Chondrocyte (in vitro differentiated cells): ENCODE results near the gene MCRS1. TPM values are rescaled to one million over a fixed set of nuclear protein-coding genes. Genes with fewer than 3 reads are reported as not detected.
"Not testable (repeated sequence)": the region's sequence is repeated elsewhere in the genome, so short reads cannot be mapped to it uniquely, and the experiment has no call there.

Experiments
- DNase-seq: peaks from one replicate; pipeline ENCODE4 v3.0.0; 2021; ENCODE audit warnings: mixed read lengths, low spot score
- H3K27ac Mint-ChIP-seq: one replicate; pipeline ENCODE4 v1.8.0; 2021; ENCODE audit warnings: mild to moderate bottlenecking, moderate library complexity, mixed read lengths; ENCODE audit not compliant: unreplicated experiment
- H3K27me3 Mint-ChIP-seq: 2 replicates; pipeline ENCODE4 v1.8.0; 2021; ENCODE audit warnings: low read depth, mixed read lengths
- H3K36me3 Mint-ChIP-seq: 2 replicates; pipeline ENCODE4 v1.8.0; 2021; ENCODE audit warnings: low read depth, mixed read lengths
- H3K4me1 Mint-ChIP-seq: 2 replicates; pipeline ENCODE4 v1.8.0; 2021; ENCODE audit warnings: low read depth, mild to moderate bottlenecking, mixed read lengths
- H3K4me3 Mint-ChIP-seq: one replicate; pipeline ENCODE4 v1.8.0; 2021; ENCODE audit warnings: mild to moderate bottlenecking, moderate library complexity, mixed read lengths; ENCODE audit not compliant: unreplicated experiment
- H3K9me3 Mint-ChIP-seq: 2 replicates; pipeline ENCODE4 v1.8.0; 2021; ENCODE audit warnings: low read depth, mixed read lengths
- CTCF ChIP-seq: fragments of 200-600 bp; sonication (generic); IDR thresholded peaks from 2 replicates; pipeline ENCODE4 v1.5.0; 2021; ENCODE audit warnings: antibody characterized with exemption, mild to moderate bottlenecking, moderate library complexity
- total RNA-seq: library from RNA; stranded (reverse); gene quantifications from 3 replicates; pipeline ENCODE4 v1.2.1, GENCODE V29; 2021

The MCRS1 gene
- total RNA-seq, 1 donor from 2014 or later = 47.2 TPM

GRCh38 chr12:49518914-49519573 is 48.9 kb downstream of the MCRS1 start:
- DNase-seq = no peak

GRCh38 chr12:49515266-49515665 is 52.7 kb downstream of the MCRS1 start:
- Mint-ChIP-seq H3K36me3 (peaks cover 5% of the 10 kb centered on the region), H3K9me3 (no peaks in the 10 kb centered on the region), H3K4me1 (peaks cover 14% of the 10 kb centered on the region), H3K27me3 (no peaks in the 10 kb centered on the region), H3K4me3 (no peak overlapping the region), H3K27ac (peak overlapping the region; percentile 74)
- no peak for DNase-seq
- TF ChIP-seq CTCF = no peak

More at GRCh38 chr12:49518914-49519573, 48.9 kb downstream of the MCRS1 start:
- Mint-ChIP-seq H3K36me3 (peaks cover 9% of the 10 kb centered on the region), H3K4me1 (peaks cover 10% of the 10 kb centered on the region), H3K4me3 (no peak overlapping the region), H3K27ac (no peak overlapping the region), H3K9me3 (no peaks in the 10 kb centered on the region), H3K27me3 (no peaks in the 10 kb centered on the region)
- TF ChIP-seq CTCF = no peak

GRCh38 chr12:49512546-49512945 is 55.4 kb downstream of the MCRS1 start:
- Mint-ChIP-seq H3K4me3 (no peak overlapping the region), H3K36me3 (no peaks in the 10 kb centered on the region), H3K27me3 (no peaks in the 10 kb centered on the region), H3K27ac (no peak overlapping the region), H3K9me3 (no peaks in the 10 kb centered on the region), H3K4me1 (peaks cover 19% of the 10 kb centered on the region)
- no peak for DNase-seq
- TF ChIP-seq CTCF = no peak

GRCh38 chr12:49511410-49511809 is 56.5 kb downstream of the MCRS1 start:
- TF ChIP-seq CTCF = no peak
- Mint-ChIP-seq H3K36me3 (no peaks in the 10 kb centered on the region), H3K27me3 (no peaks in the 10 kb centered on the region), H3K27ac (no peak overlapping the region), H3K4me3 (no peak overlapping the region), H3K9me3 (no peaks in the 10 kb centered on the region), H3K4me1 (peaks cover 27% of the 10 kb centered on the region)
- no peak for DNase-seq

GRCh38 chr12:49509681-49510080 is 58.3 kb downstream of the MCRS1 start:
- not testable (repeated sequence) for H3K36me3 Mint-ChIP-seq, H3K27ac Mint-ChIP-seq, H3K4me3 Mint-ChIP-seq, H3K27me3 Mint-ChIP-seq, H3K9me3 Mint-ChIP-seq, DNase-seq
- H3K4me1 Mint-ChIP-seq = peaks cover 26% of the 10 kb centered on the region

Other genes with a start within 250 kb of the MCRS1 start
- 4.0 to 6.5 TPM (median 6.2 TPM) in 3 replicates for gene TROAP, start 244.9 kb downstream of the MCRS1 start, total RNA-seq
- gene C1QL4, start 231.0 kb downstream of the MCRS1 start, total RNA-seq = 0.33 to 0.60 TPM (median 0.46 TPM) in 3 replicates
- 0.36 to 1.1 TPM (median 0.50 TPM) in 3 replicates for gene DNAJC22, start 221.3 kb downstream of the MCRS1 start, total RNA-seq
- gene SPATS2, start 200.7 kb downstream of the MCRS1 start, total RNA-seq = 24.1 to 26.2 TPM (median 24.2 TPM) in 3 replicates
- 0.10 to 0.27 TPM in 2 of 3 replicates, not detected in the other for gene KCNH3, start 29.1 kb downstream of the MCRS1 start, total RNA-seq
- gene FAM186B, start 37.5 kb upstream of the MCRS1 start, total RNA-seq = 0.27 to 0.51 TPM (median 0.46 TPM) in 3 replicates
- 12.5 to 23.9 TPM (median 15.1 TPM) in 3 replicates for gene PRPF40B, start 55.4 kb upstream of the MCRS1 start, total RNA-seq
- 49.4 to 55.8 TPM (median 55.6 TPM) in 3 replicates for gene FMNL3, start 139.3 kb upstream of the MCRS1 start, total RNA-seq
- 321 to 344 TPM (median 335 TPM) in 3 replicates for gene TMBIM6, start 173.4 kb upstream of the MCRS1 start, total RNA-seq